Measurements from ENCODE around the gene MYL6B. TPM values are rescaled to one million over a fixed set of nuclear protein-coding genes. Genes with fewer than 3 reads are reported as not detected.

Gene MYL6B
- total and polyA plus RNA-seq, 2 experiments from 2014 or later: 96.9 to 164 TPM

GRCh38 chr12:56126732-56127239, 25.6 kb upstream of the MYL6B start:
- H3K27me3 ChIP-seq (ENCODE audit: insufficient read depth): no peaks in the 10 kb centered on the region
- H3K4me3 Mint-ChIP-seq: peak overlapping the region; percentile 98
- H3K4me1 ChIP-seq (ENCODE audit: insufficient read depth): peaks cover 17% of the 10 kb centered on the region
- H2AFZ ChIP-seq: no peak overlapping the region
- H3K4me3 ChIP-seq: peak overlapping the region; percentile 44
- H3K27me3 Mint-ChIP-seq (ENCODE audit: insufficient read depth, low read depth, poor library complexity): peaks cover 3% of the 10 kb centered on the region
- peaks cover 22% of the 10 kb centered on the region for H3K36me3 Mint-ChIP-seq (ENCODE audit: low read depth)
- peaks cover 12% of the 10 kb centered on the region; the same call in 1 of the 2 replicates for H4K20me1 ChIP-seq (replicated peaks; ENCODE audit: insufficient read depth)
- peak overlapping the region; percentile 73 for H3K27ac ChIP-seq (ENCODE audit: low read depth)
- no peak overlapping the region for H3K27ac Mint-ChIP-seq
- H3K79me2 ChIP-seq (replicated peaks; ENCODE audit: insufficient read depth): peaks cover 21% of the 10 kb centered on the region
- peaks cover 4% of the 10 kb centered on the region; the same call in 1 of the 2 replicates for H3F3A ChIP-seq (replicated peaks; ENCODE audit: low read depth)
- peaks cover 30% of the 10 kb centered on the region for H3K4me1 Mint-ChIP-seq
- TF ChIP-seq ZNF331 (CRISPR knock-in tag; IDR thresholded peaks at IDR 0.05; ENCODE audit: low read depth) (no peak), CTCF (conservative IDR thresholded peaks at IDR 0.05; ENCODE audit: low read depth in 2 of 2) (no peak), EZH2phosphoT487 (IDR thresholded peaks at IDR 0.05; ENCODE audit: unreplicated experiment) (no peak), JUNB (IDR thresholded peaks at IDR 0.05; ENCODE audit: unreplicated experiment) (no peak), POLR2AphosphoS5 (IDR thresholded peaks at IDR 0.05; ENCODE audit: low read depth) (no peak), NANOG (IDR thresholded peaks at IDR 0.05; ENCODE audit: borderline replicate concordance) (no peak), EZH2 (IDR thresholded peaks at IDR 0.05; ENCODE audit: low read depth, unreplicated experiment) (no peak), ETS1 (IDR thresholded peaks at IDR 0.05) (no peak)
- DNase-seq (ENCODE audit: low spot score) (no peak), ATAC-seq (no peak)
- peak overlapping the region; percentile 72 for H3K4me2 ChIP-seq
- no peaks in the 10 kb centered on the region for H3K9me3 Mint-ChIP-seq
- no peaks in the 10 kb centered on the region for H3K9me2 ChIP-seq (ENCODE audit: insufficient read depth)
- H3K36me3 ChIP-seq (ENCODE audit: insufficient read depth): peaks cover 12% of the 10 kb centered on the region; the same call in 1 of the 2 replicates

GRCh38 chr12:56127485-56127887, 24.9 kb upstream of the MYL6B start:
- peaks cover 13% of the 10 kb centered on the region; the same call in 1 of the 2 replicates for H4K20me1 ChIP-seq (replicated peaks; ENCODE audit: insufficient read depth)
- H3K4me2 ChIP-seq: peak overlapping the region; percentile 72
- H3K27ac ChIP-seq (ENCODE audit: low read depth): peak overlapping the region; percentile 60
- H3K4me3 ChIP-seq: peak overlapping the region; percentile 44
- H3K4me1 ChIP-seq (ENCODE audit: insufficient read depth): peaks cover 17% of the 10 kb centered on the region
- peaks cover 13% of the 10 kb centered on the region for H3K36me3 ChIP-seq (ENCODE audit: insufficient read depth)
- ATAC-seq (no peak), DNase-seq (ENCODE audit: low spot score) (no peak)
- Mint-ChIP-seq H3K4me1 (peaks cover 30% of the 10 kb centered on the region), H3K27me3 (ENCODE audit: insufficient read depth, low read depth, poor library complexity) (peaks cover 3% of the 10 kb centered on the region), H3K36me3 (ENCODE audit: low read depth) (peaks cover 29% of the 10 kb centered on the region), H3K27ac (peak overlapping the region; percentile 93), H3K9me3 (no peaks in the 10 kb centered on the region), H3K4me3 (peak overlapping the region; percentile 98)
- peaks cover 21% of the 10 kb centered on the region for H3K79me2 ChIP-seq (replicated peaks; ENCODE audit: insufficient read depth)
- no peaks in the 10 kb centered on the region for H3K27me3 ChIP-seq (ENCODE audit: insufficient read depth)
- no peak overlapping the region for H2AFZ ChIP-seq
- peaks cover 4% of the 10 kb centered on the region; the same call in 1 of the 2 replicates for H3F3A ChIP-seq (replicated peaks; ENCODE audit: low read depth)
- H3K9me2 ChIP-seq (ENCODE audit: insufficient read depth): no peaks in the 10 kb centered on the region
- TF ChIP-seq CTCF (conservative IDR thresholded peaks at IDR 0.05; ENCODE audit: low read depth in 2 of 2) (no peak), STAT1 (IDR thresholded peaks at IDR 0.05; ENCODE audit: unreplicated experiment) (no peak), NANOG (IDR thresholded peaks at IDR 0.05; ENCODE audit: borderline replicate concordance) (no peak), REST (IDR thresholded peaks at IDR 0.05; ENCODE audit: unreplicated experiment) (no peak), ZNF331 (CRISPR knock-in tag; IDR thresholded peaks at IDR 0.05; ENCODE audit: low read depth) (0 out of 2 replicates have a peak, but pooled peaks have one; percentile 17)

Measured in GM23338 (cell line).